ENCODE results near the gene CDIP1. TPM values are rescaled to one million over a fixed set of nuclear protein-coding genes. Genes with fewer than 3 reads are reported as not detected.

CDIP1 gene
- total and polyA plus RNA-seq, 10 of the 15 experiments (the other 5 are each of a cell fraction or from before 2014, with no cell fraction given) = 6.1 to 32.4 (median 13.6) TPM

GRCh38 chr16:4475880-4476788, 62.4 kb downstream of the CDIP1 start, which contains the start of gene HMOX2 (continued):
- TF ChIP-seq NFXL1 (IDR thresholded peaks at IDR 0.05; ENCODE audit: borderline replicate concordance) = no peak
- TF ChIP-seq TAF1 (IDR thresholded peaks at IDR 0.05; ENCODE audit: borderline replicate concordance, low read depth, low read length) = peak; percentile 78; the same call in 1 of the 2 replicates
- TF ChIP-seq NR2F1 (conservative IDR thresholded peaks at IDR 0.05) = peak; percentile 71; the same call in 1 of the 2 replicates
- no peak for TF ChIP-seq ZNF217 (IDR thresholded peaks at IDR 0.05)
- no peak for TF ChIP-seq ZZZ3 (IDR thresholded peaks at IDR 0.05; ENCODE audit: control insufficient read depth, insufficient read length, low read depth)
- TF ChIP-seq MTA2 (IDR thresholded peaks at IDR 0.05; ENCODE audit: low read depth) = 0 out of 2 replicates have a peak, but pooled peaks have one; percentile 10
- TF ChIP-seq RELB (IDR thresholded peaks at IDR 0.05; ENCODE audit: low read depth) = no peak
- no peak for TF ChIP-seq KLF5 (IDR thresholded peaks at IDR 0.05; ENCODE audit: partially characterized antibody)
- no peak for TF ChIP-seq HSF1 (IDR thresholded peaks at IDR 0.05; ENCODE audit: low read depth, low read length)
- no peak for TF ChIP-seq WRNIP1 (IDR thresholded peaks at IDR 0.05; ENCODE audit: borderline replicate concordance, low read depth, low read length)
- TF ChIP-seq CREM (IDR thresholded peaks at IDR 0.05; ENCODE audit: low read depth) = peak; percentile 22; the same call in 1 of the 2 replicates
- no peak for TF ChIP-seq ASH2L (IDR thresholded peaks at IDR 0.05; ENCODE audit: borderline replicate concordance, low read depth)
- TF ChIP-seq ZNF592 (IDR thresholded peaks at IDR 0.05) = no peak
- TF ChIP-seq MLLT1 (IDR thresholded peaks at IDR 0.05) = no peak
- TF ChIP-seq BACH1 (IDR thresholded peaks at IDR 0.05; ENCODE audit: borderline replicate concordance) = no peak; the same call in 1 of the 2 replicates
- TF ChIP-seq STAT3 (IDR thresholded peaks at IDR 0.05; ENCODE audit: low read depth, low read length) = no peak
- TF ChIP-seq HDAC2 (IDR thresholded peaks at IDR 0.05) = no peak
- peak; percentile 74 for TF ChIP-seq MYC (IDR thresholded peaks at IDR 0.05; ENCODE audit: insufficient read depth, insufficient read length, insufficient replicate concordance, low read length, severe bottlenecking)
- 0 out of 2 replicates have a peak, but pooled peaks have one; percentile 43 for TF ChIP-seq POLR2AphosphoS2 (IDR thresholded peaks at IDR 0.05; ENCODE audit: low read depth, low read length)

Measured in GM12878 (cell line).